Measurements from ENCODE around the gene KBTBD2.
A peak's percentile ranks its signal among the peaks of the same experiment; 100 is the strongest.
"Not testable (repeated sequence)": the region's sequence is repeated elsewhere in the genome, so short reads cannot be mapped to it uniquely, and the experiment has no call there.

The KBTBD2 gene

GRCh38 chr7:32855837-32856775 lies 35.5 kb downstream of the KBTBD2 start:
- DNase-seq (ENCODE audit: low spot score), result not testable (repeated sequence)

- DNase-seq (ENCODE audit: low spot score), result not testable (repeated sequence)
Measured at GRCh38 chr7:32850654-32851053, 40.9 kb downstream of the KBTBD2 start.

- DNase-seq (ENCODE audit: low spot score), result not testable (repeated sequence)
Measured at GRCh38 chr7:32848655-32849054, 42.9 kb downstream of the KBTBD2 start.

GRCh38 chr7:32846630-32847225 lies 44.8 kb downstream of the KBTBD2 start:
- DNase-seq (ENCODE audit: low spot score), result peak; percentile 23

GRCh38 chr7:32844748-32845147 lies 46.8 kb downstream of the KBTBD2 start:
- DNase-seq (ENCODE audit: low spot score), result not testable (repeated sequence)

- not testable (repeated sequence) for DNase-seq (ENCODE audit: low spot score)
Measured at GRCh38 chr7:32843763-32844162, 47.8 kb downstream of the KBTBD2 start.

GRCh38 chr7:32839846-32840245 lies 51.7 kb downstream of the KBTBD2 start:
- not testable (repeated sequence) for DNase-seq (ENCODE audit: low spot score)

- not testable (repeated sequence) for DNase-seq (ENCODE audit: low spot score)
Measured at GRCh38 chr7:32828996-32829752, 62.4 kb downstream of the KBTBD2 start.

Measured in COLO829 (cell line).